Thoracic aorta (tissue), 2 donors: Measurements from ENCODE around the gene SPACA4. TPM values are rescaled to one million over a fixed set of nuclear protein-coding genes. Genes with fewer than 3 reads are reported as not detected.

Experiments
- ATAC-seq: fragments of 150-250 bp; one replicate; pipeline ENCODE4 v1.8.0; 2017; ENCODE audit warnings: low read depth; ENCODE audit not compliant: insufficient number of reproducible peaks, low FRiP score
- DNase-seq: peaks from one replicate; pipeline ENCODE4 v3.0.0-alpha.2; 2020; ENCODE audit warnings: low spot score
- H3K27ac ChIP-seq, 2 donors: fragments of 200-600 bp; sonication (generic); 1 replicate in 1 of 2; 2 replicates in 1 of 2; pipeline ENCODE4 v1.5.1; 2016; ENCODE audit warnings: mild to moderate bottlenecking in 2 of 2, moderate library complexity in 2 of 2
- H3K27me3 ChIP-seq: fragments of 200-600 bp; sonication (generic); replicated peaks from 2 replicates; pipeline ENCODE4 v1.6.0; 2016; ENCODE audit warnings: mild to moderate bottlenecking; ENCODE audit not compliant: insufficient read depth
- H3K36me3 ChIP-seq: fragments of 200-600 bp; sonication (generic); one replicate; pipeline ENCODE4 v1.5.1; 2016
- H3K4me1 ChIP-seq, 2 donors: fragments of 200-600 bp; sonication (generic); 1 replicate in 1 of 2; 2 replicates in 1 of 2; pipeline versions ENCODE4 v1.5.1 to v1.6.0; 2016; ENCODE audit warnings: low read depth in 2 of 2, mild to moderate bottlenecking in 1 of 2; ENCODE audit not compliant: control insufficient read depth in 1 of 2
- H3K4me3 ChIP-seq: fragments of 200-600 bp; sonication (generic); 2 replicates; pipeline ENCODE4 v1.5.1; 2016; ENCODE audit warnings: mild to moderate bottlenecking
- H3K9me3 ChIP-seq: fragments of 200-600 bp; sonication (generic); 2 replicates; pipeline ENCODE4 v1.5.1; 2016
- total RNA-seq, 2 donors: library from RNA; depleted of rRNA; stranded (reverse); fragments of >200 nt; gene quantifications; one replicate each; pipeline versions ENCODE4 v1.1.0 to v1.2.3, GENCODE V29; 2016
- TF ChIP-seq, protein P1 (sequence below): fragments of 200-600 bp; sonication (generic); IDR thresholded peaks from one replicate; pipeline ENCODE4 v1.5.1; 2019; ENCODE audit warnings: antibody characterized with exemption

Gene SPACA4
- total RNA-seq, 2 donors from 2014 or later: not detected

DNA sequence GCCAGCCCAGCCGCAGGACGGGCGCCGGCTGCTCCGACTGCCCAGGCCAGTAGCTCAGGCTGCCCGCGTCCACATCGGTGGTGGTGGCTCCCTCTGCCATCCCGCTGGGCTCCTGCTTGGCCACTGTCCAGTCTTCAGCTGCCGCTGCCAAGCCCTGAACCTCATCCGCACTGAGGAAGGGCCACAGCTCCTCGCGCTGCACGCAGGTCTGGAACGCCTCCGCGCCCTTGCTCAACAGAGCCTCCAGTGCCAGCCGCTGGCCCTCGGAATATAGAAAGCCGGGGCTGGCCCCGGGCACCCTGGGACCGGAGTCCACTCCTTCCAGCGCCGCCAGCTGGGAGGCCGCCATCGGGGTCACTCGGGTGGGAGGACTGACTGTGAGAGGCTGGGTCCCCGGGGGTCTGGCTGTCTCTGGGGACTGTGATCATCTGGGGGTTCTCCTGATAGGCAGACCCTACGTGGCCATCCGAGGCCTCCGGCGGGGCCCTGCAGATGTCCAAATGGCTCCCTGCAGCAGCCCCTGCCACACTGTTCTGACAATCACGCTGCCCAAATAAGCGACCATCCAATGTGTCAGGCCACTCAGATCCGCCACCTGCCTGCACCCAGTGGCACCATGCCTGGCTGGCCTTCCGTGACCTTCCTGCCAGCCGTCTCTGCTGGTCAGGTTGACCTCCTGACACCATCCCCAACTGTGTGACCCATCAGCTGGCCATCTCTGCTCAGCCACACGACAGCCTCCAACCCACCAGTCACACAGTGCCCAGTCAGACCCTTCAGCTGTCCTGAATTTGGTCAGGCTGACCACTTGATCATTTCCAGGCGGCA, 6.7 kb downstream of the SPACA4 start:
- Histone ChIP-seq H3K27me3 (no peaks in the 10 kb centered on the region), H3K36me3 (peaks cover 23% of the 10 kb centered on the region), H3K4me3 (no peak overlapping the region), H3K4me1 (peaks cover 14 to 18% of the 10 kb centered on the region in 2 donors), H3K9me3 (no peaks in the 10 kb centered on the region), H3K27ac (no peak overlapping the region)
- no peak for ATAC-seq
- no peak for DNase-seq
- TF ChIP-seq, protein P1, sequence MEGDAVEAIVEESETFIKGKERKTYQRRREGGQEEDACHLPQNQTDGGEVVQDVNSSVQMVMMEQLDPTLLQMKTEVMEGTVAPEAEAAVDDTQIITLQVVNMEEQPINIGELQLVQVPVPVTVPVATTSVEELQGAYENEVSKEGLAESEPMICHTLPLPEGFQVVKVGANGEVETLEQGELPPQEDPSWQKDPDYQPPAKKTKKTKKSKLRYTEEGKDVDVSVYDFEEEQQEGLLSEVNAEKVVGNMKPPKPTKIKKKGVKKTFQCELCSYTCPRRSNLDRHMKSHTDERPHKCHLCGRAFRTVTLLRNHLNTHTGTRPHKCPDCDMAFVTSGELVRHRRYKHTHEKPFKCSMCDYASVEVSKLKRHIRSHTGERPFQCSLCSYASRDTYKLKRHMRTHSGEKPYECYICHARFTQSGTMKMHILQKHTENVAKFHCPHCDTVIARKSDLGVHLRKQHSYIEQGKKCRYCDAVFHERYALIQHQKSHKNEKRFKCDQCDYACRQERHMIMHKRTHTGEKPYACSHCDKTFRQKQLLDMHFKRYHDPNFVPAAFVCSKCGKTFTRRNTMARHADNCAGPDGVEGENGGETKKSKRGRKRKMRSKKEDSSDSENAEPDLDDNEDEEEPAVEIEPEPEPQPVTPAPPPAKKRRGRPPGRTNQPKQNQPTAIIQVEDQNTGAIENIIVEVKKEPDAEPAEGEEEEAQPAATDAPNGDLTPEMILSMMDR: no peak

- ATAC-seq: no peak
- Histone ChIP-seq H3K27me3 (no peaks in the 10 kb centered on the region), H3K36me3 (peaks cover 23% of the 10 kb centered on the region), H3K4me3 (no peak overlapping the region), H3K9me3 (no peaks in the 10 kb centered on the region), H3K4me1 (peaks cover 15 to 21% of the 10 kb centered on the region in 2 donors), H3K27ac (no peak overlapping the region)
- TF ChIP-seq, protein P1: no peak
- DNase-seq: no peak
Observed at GRCh38 chr19:48613852-48614435, 7.4 kb downstream of the SPACA4 start.

DNA sequence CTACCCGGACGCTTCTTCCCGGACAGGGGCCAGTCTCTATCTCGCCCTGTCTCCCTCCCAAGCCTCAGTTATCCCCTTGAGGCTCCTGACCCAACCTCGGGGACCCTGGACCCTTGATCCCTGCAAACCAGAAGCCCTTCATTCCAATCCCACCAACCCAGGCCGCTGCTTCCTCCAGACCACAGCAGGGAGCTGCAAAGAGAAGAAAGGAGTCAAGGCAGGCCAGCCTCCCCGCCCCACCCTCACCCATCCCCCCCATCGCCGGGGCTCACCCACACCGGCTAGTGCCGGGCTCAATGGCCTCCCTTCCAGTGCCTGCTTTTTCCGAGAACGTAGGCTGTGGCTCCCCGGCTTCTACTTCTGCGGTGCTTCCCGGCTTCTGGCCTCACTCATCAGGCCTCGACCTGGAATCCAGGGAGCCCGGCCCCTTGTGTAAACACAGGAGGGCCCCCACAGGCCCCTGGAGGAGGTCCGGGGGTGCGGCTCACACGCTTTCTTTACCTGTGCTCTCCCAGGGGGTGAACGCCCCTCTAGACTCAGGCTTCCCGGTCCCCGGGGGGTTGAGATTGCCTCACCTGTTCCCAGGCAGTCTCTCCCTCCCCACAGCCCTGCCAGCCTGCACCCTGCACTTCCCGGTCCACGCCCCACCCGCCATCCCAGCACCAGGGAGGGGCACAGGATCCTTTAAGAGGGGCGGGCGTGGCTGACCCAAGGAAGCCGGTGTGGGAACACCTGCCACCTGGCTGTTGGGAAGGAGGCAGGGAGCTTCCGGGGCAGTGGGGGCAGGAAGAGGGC, 8.1 kb downstream of the SPACA4 start, which contains the start of gene FAM83E:
TSS of gene FAM83E (minus strand) at position 641 of the 795 bp plus-strand sequence. CDS start 1,704 bp downstream, outside the sequence.
- H3K4me3 ChIP-seq: no peak within 1 kb of the TSS
- no peaks in the 10 kb centered on the region for H3K27me3 ChIP-seq
- peaks cover 23% of the 10 kb centered on the region for H3K36me3 ChIP-seq
- peaks cover 15 to 22% of the 10 kb centered on the region in 2 donors for H3K4me1 ChIP-seq
- no peak within 1 kb of the TSS for H3K27ac ChIP-seq
- ATAC-seq (no peak), DNase-seq (no peak)
- H3K9me3 ChIP-seq: no peaks in the 10 kb centered on the region
- TF ChIP-seq, protein P1: no peak

GRCh38 chr19:48615231-48616040, 8.9 kb downstream of the SPACA4 start:
- ATAC-seq (no peak), DNase-seq (no peak)
- no peak overlapping the region for H3K27ac ChIP-seq
- H3K27me3 ChIP-seq: no peaks in the 10 kb centered on the region
- H3K9me3 ChIP-seq: no peaks in the 10 kb centered on the region
- peaks cover 17 to 31% of the 10 kb centered on the region in 2 donors for H3K4me1 ChIP-seq
- H3K36me3 ChIP-seq: peaks cover 23% of the 10 kb centered on the region
- no peak overlapping the region for H3K4me3 ChIP-seq
- TF ChIP-seq, protein P1: no peak
